ENCODE results near the gene REX1BD. TPM values are rescaled to one million over a fixed set of nuclear protein-coding genes. Genes with fewer than 3 reads are reported as not detected.

Gene REX1BD
- total RNA-seq, 1 experiment from 2014 or later, result 39.9 TPM

GRCh38 chr19:18620311-18620710 lies 31.7 kb downstream of the REX1BD start:
- Mint-ChIP-seq H3K4me1 (ENCODE audit: low read depth, unreplicated experiment) (no peaks in the 10 kb centered on the region), H3K9me3 (ENCODE audit: low read depth, unreplicated experiment) (no peaks in the 10 kb centered on the region), H3K36me3 (ENCODE audit: insufficient read depth, unreplicated experiment) (no peaks in the 10 kb centered on the region), H3K27me3 (ENCODE audit: unreplicated experiment) (peaks cover 8% of the 10 kb centered on the region), H3K27ac (ENCODE audit: unreplicated experiment) (no peak overlapping the region), H3K4me3 (ENCODE audit: low read depth, unreplicated experiment) (no peak overlapping the region)
- CTCF ChIA-PET, result no interaction called here
- intact Hi-C loops (cut with micrococcal nuclease; ENCODE audit: unreplicated experiment), result no loop called here
- no TSS peak for BruUV-seq (replicated peaks)
- no peak for DNase-seq
- no peak for TF ChIP-seq CTCF (IDR thresholded peaks at IDR 0.05; ENCODE audit: unreplicated experiment)

GRCh38 chr19:18620902-18621301 lies 32.3 kb downstream of the REX1BD start:
- TF ChIP-seq CTCF (IDR thresholded peaks at IDR 0.05; ENCODE audit: unreplicated experiment), result no peak
- peaks cover 2% of the 10 kb centered on the region for H3K27me3 Mint-ChIP-seq (ENCODE audit: unreplicated experiment)
- no peak overlapping the region for H3K4me3 Mint-ChIP-seq (ENCODE audit: low read depth, unreplicated experiment)
- no peaks in the 10 kb centered on the region for H3K36me3 Mint-ChIP-seq (ENCODE audit: insufficient read depth, unreplicated experiment)
- no peaks in the 10 kb centered on the region for H3K9me3 Mint-ChIP-seq (ENCODE audit: low read depth, unreplicated experiment)
- H3K27ac Mint-ChIP-seq (ENCODE audit: unreplicated experiment), result no peak overlapping the region
- CTCF ChIA-PET, result no interaction called here
- intact Hi-C loops (cut with micrococcal nuclease; ENCODE audit: unreplicated experiment), result no loop called here
- no peak for DNase-seq
- BruUV-seq (replicated peaks), result no TSS peak
- H3K4me1 Mint-ChIP-seq (ENCODE audit: low read depth, unreplicated experiment), result no peaks in the 10 kb centered on the region

GRCh38 chr19:18626906-18627305 lies 38.3 kb downstream of the REX1BD start:
- CTCF ChIA-PET, result no interaction called here
- H3K36me3 Mint-ChIP-seq (ENCODE audit: insufficient read depth, unreplicated experiment), result no peaks in the 10 kb centered on the region
- intact Hi-C loops (cut with micrococcal nuclease; ENCODE audit: unreplicated experiment), result no loop called here
- H3K4me1 Mint-ChIP-seq (ENCODE audit: low read depth, unreplicated experiment), result no peaks in the 10 kb centered on the region
- DNase-seq, result no peak
- no peaks in the 10 kb centered on the region for H3K27me3 Mint-ChIP-seq (ENCODE audit: unreplicated experiment)
- H3K27ac Mint-ChIP-seq (ENCODE audit: unreplicated experiment), result no peak overlapping the region
- BruUV-seq (replicated peaks), result no TSS peak
- no peaks in the 10 kb centered on the region for H3K9me3 Mint-ChIP-seq (ENCODE audit: low read depth, unreplicated experiment)
- no peak for TF ChIP-seq CTCF (IDR thresholded peaks at IDR 0.05; ENCODE audit: unreplicated experiment)
- H3K4me3 Mint-ChIP-seq (ENCODE audit: low read depth, unreplicated experiment), result no peak overlapping the region

- H3K36me3 Mint-ChIP-seq (ENCODE audit: insufficient read depth, unreplicated experiment), result no peaks in the 10 kb centered on the region
- CTCF ChIA-PET, result no interaction called here
- TF ChIP-seq CTCF (IDR thresholded peaks at IDR 0.05; ENCODE audit: unreplicated experiment), result no peak
- no TSS peak for BruUV-seq (replicated peaks)
- H3K4me1 Mint-ChIP-seq (ENCODE audit: low read depth, unreplicated experiment), result no peaks in the 10 kb centered on the region
- H3K9me3 Mint-ChIP-seq (ENCODE audit: low read depth, unreplicated experiment), result no peaks in the 10 kb centered on the region
- no peak overlapping the region for H3K4me3 Mint-ChIP-seq (ENCODE audit: low read depth, unreplicated experiment)
- H3K27me3 Mint-ChIP-seq (ENCODE audit: unreplicated experiment), result peaks cover 4% of the 10 kb centered on the region
- no peak overlapping the region for H3K27ac Mint-ChIP-seq (ENCODE audit: unreplicated experiment)
- intact Hi-C loops (cut with micrococcal nuclease; ENCODE audit: unreplicated experiment), result no loop called here
- no peak for DNase-seq
Measured at GRCh38 chr19:18629166-18630088, 40.8 kb downstream of the REX1BD start.

Measured in Calu3 (cell line).